AG04449 (cell line): Measurements from ENCODE around the gene CFAP46.
"Not testable (repeated sequence)": the region's sequence is repeated elsewhere in the genome, so short reads cannot be mapped to it uniquely, and the experiment has no call there.

Source experiments
- CTCF ChIA-PET: fragments of 350-600 bp; formaldehyde crosslinking; extraction: SDS; loops from one replicate; lab custom pipeline; 2021; ENCODE audit warnings: antibody characterized with exemption; lab: Yijun Ruan, JAX
- POLR2A ChIA-PET: fragments of 400-600, 350-600 bp; formaldehyde crosslinking; extraction: SDS; loops from one replicate; lab custom pipeline; 2020; ENCODE audit warnings: antibody characterized with exemption, inconsistent platforms; lab: Yijun Ruan, JAX
- DNase-seq: peaks from one replicate; pipeline ENCODE4 v3.0.0-alpha.2; 2010; ENCODE audit warnings: low read depth, low spot score
- H3K4me3 ChIP-seq: 2 replicates; pipeline ENCODE4 v1.5.1; 2011; ENCODE audit warnings: low read depth, mild to moderate bottlenecking, control low read depth, low read length
- TF ChIP-seq, protein P1 (sequence below): IDR thresholded peaks from one replicate; pipeline ENCODE4 v1.5.1; 2011; ENCODE audit warnings: mild to moderate bottlenecking, moderate library complexity, low read length, control low read depth, inconsistent platforms; ENCODE audit not compliant: insufficient read depth; ENCODE audit errors: missing control alignments

CFAP46 gene

DNA sequence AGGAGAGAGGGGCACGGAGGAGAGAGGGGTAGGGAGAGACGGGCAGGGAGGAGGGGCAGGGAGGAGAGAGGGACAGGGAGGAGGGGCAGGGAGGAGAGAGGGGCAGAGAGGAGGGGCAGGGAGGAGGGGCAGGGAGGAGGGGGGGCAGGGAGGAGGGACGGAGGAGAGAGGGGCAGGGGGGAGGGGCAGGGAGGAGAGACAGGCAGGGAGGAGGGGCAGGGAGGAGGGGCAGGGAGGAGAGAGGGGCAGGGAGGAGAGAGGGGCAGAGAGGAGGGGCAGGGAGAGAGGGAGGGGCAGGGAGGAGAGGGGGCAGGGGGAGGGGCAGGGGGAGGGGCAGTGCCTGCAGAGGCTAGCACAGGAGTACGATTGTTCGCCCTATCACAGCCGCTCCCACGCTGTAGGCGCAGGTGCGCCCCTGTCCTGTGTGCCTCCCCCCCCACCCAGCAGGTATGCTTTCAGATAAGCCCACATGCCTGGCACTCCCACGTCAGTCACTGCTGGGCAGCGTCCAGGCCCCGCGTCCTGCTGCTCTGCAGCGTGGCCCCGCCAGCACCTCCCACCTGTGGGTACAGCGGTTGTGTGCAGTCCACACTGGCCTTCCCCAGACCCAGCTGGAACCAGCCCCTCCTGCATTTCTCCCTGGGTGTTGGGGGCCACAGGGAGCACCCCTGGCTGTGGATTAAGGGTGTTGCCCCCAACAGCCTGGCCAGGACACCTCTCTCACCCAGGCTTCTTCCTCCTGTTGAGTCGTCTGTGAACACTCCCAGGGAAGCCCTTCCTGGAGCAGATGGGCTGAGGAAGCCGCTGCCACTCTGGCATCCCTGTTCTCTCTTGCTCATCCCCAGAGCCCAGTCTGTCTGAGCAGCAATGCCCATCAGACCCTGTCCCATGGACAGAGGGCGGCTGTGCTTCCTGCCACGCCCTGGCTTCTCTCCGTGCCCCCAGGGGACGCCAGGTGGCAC, 167.2 kb downstream of the CFAP46 start:
- CTCF ChIA-PET, result interaction anchor here (1.5 kb wide), 1 partner anchor 120 kb away, joined by 4 read pairs; no protein-coding TSS in a partner anchor
- POLR2A ChIA-PET, result no interaction called here

DNA sequence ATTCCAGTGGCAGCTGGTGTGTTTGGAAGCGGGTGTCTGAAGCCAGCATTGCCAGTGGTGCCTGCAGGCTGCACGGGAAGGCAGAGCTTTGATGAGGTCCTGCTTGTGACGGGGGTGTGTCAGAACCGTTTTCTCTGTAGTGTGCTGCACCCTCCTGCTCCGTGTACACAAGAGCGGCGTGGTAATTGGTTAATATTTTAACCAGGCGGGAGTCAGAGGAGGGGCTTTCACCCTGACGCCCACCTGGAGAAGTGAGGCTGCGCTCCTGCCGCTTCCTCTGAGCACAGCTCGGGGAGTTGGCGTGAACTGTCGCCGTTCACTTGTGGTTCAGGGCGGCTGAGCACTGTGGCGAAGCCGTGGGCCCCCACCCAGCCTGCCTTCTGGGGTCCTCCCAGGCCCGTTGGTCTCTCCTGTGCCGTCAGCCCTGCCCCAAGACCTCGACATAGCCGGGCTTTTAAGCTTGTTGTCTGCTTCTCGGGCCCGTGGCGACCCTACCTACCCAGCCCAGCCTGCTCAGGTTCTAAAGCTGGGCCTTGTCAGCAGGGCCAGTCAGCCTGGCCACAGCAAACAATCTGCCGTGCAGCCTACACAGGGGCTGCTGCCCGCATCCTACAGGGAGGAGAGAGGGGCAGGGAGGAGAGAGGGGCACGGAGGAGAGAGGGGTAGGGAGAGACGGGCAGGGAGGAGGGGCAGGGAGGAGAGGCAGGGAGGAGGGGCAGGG, 168.0 kb downstream of the CFAP46 start:
- TF ChIP-seq, protein P1, sequence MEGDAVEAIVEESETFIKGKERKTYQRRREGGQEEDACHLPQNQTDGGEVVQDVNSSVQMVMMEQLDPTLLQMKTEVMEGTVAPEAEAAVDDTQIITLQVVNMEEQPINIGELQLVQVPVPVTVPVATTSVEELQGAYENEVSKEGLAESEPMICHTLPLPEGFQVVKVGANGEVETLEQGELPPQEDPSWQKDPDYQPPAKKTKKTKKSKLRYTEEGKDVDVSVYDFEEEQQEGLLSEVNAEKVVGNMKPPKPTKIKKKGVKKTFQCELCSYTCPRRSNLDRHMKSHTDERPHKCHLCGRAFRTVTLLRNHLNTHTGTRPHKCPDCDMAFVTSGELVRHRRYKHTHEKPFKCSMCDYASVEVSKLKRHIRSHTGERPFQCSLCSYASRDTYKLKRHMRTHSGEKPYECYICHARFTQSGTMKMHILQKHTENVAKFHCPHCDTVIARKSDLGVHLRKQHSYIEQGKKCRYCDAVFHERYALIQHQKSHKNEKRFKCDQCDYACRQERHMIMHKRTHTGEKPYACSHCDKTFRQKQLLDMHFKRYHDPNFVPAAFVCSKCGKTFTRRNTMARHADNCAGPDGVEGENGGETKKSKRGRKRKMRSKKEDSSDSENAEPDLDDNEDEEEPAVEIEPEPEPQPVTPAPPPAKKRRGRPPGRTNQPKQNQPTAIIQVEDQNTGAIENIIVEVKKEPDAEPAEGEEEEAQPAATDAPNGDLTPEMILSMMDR, result no peak
- no peak for DNase-seq

More for the DNA sequence above, 167.2 kb downstream of the CFAP46 start:
- H3K4me3 ChIP-seq, result no peak overlapping the region
- no peak for DNase-seq
- TF ChIP-seq, protein P1, result no peak

DNA sequence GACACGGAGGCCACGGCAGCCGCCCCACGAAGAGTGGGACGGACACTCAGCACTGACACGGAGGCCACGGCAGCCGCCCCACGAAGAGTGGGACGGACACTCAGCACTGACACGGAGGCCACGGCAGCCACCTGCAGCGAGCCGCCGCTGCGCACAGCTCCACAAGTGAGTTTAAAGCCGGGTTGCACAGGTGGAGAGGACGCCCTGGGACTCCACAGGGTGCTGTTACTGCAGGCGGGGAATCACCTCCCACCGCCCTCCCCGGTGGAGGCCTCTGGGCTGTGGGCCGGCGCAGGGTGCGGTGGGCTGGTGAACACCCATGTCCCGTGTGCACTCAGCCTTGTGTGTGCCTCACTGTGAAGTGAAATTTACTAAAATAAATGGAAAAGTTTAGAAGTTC, 169.6 kb downstream of the CFAP46 start:
- CTCF ChIA-PET, H3K4me3 ChIP-seq, POLR2A ChIA-PET, DNase-seq: not testable (repeated sequence)

More for the DNA sequence above, 168.0 kb downstream of the CFAP46 start:
- CTCF ChIA-PET, result no interaction called here
- H3K4me3 ChIP-seq, result no peak overlapping the region
- POLR2A ChIA-PET, result no interaction called here

DNA sequence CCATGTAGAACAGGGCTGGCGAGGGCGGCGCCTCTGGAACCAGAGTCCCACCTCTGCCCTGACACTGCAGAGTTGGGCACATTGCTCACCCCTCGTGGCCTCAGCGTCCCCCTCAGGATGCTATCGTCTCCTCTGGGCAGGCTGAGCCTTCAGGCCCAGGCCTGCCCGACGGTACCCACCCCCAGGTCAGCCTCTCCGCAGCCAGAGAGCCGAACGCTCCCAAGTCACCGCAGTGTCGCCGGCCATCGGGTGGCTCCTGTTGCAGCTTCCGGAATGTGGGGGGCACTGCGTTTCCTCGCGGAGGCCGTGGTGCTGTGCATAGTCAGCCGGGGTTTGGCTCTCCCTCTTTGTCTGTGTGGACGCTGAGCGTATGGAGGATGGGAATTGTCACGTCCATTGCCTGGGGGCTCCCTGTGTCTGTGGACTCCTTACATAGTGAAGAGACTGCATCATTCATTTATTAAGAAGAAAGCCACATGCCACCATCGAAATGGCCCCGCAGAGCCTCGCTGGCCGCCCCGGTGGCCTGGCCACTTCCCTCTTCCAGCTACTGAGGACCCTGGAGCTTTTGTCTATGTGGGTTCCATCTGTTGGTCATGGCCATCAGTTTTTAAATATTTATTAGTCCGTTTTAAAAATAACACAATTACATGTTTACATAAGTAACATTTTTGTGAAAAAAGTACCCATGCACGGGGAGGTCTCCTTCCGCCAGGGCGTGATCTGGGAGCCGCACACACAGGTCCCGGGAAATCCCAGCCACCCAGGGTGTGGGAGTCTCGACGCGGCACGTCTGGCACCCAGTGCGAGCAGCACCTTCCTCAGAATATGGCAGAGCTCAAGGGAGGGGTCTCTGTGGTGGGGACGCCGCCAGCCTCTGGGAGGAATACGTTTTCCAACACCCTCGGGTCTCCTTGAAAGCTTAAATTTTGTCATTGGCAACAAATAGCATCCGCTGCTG, 172.0 kb downstream of the CFAP46 start:
- no peak for DNase-seq
- CTCF ChIA-PET, result interaction anchor here (1.0 kb wide), 1 partner anchor 116 kb away, joined by 3 read pairs; no protein-coding TSS in a partner anchor
- H3K4me3 ChIP-seq, result no peak overlapping the region
- POLR2A ChIA-PET, result no interaction called here
- TF ChIP-seq, protein P1, result no peak

DNA sequence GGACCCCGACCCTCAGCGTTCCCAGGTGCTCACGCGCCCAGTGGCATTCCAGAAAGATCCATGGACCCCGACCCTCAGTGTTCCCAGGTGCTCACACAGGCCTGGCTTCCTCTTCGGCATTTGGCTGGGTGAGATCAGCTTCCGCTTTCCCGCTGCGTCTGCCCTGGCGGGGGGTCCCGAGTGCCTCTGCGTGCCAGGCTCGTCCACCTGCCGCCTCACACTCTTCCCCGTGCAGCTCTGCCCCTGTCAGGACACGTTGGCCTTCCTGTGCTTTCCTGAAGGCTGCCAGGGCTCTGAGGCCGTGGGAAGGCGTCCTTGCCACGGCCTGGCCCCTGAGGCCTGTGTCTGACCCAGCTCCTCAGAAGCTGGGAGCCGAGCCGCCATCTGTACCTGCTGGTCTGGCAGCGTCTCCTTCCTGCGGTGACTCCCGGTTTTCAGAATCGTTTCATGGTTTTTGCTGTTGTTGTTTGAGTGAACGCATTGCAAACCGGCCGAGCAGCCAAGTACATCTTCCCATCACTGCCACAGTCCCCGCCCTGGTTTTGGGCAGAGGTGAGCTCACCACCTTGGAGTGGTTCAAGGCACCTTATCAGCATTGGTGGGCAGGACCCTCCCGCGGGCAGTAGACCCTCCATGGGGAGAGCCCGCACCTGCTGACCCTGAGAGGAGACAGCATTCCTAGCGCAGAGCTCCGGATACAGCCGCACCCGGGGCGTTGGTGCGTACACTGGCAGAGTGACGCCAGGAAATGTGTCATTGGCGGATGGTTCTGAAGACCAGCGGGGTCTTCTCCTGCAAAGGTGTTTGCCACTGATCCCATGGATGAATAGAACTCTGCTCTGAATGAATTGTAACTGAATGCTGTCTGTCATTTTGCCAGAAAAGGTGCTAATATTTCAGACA, 173.8 kb downstream of the CFAP46 start:
- POLR2A ChIA-PET, result no interaction called here
- CTCF ChIA-PET, result no interaction called here

More for the DNA sequence above, 173.8 kb downstream of the CFAP46 start:
- TF ChIP-seq, protein P1, result no peak
- no peak for DNase-seq
- H3K4me3 ChIP-seq, result no peak overlapping the region
